Suppressor macrophage treated with lipopolysaccharide for 1 hour (primary cell): ENCODE data around the gene SMG9.

Experiments
- DNase-seq, 3 donors: peaks; one replicate each; pipeline ENCODE4 v3.0.0-alpha.2; 2020 to 2022

The SMG9 gene

GRCh38 chr19:43752287-43752875 lies 2.4 kb downstream of the SMG9 start:
- DNase-seq = no peak

GRCh38 chr19:43751466-43752220 lies 3.1 kb downstream of the SMG9 start:
- DNase-seq = peak; percentile 48 to 52 (median 49)

GRCh38 chr19:43749898-43750297 lies 4.9 kb downstream of the SMG9 start:
- DNase-seq = no peak

GRCh38 chr19:43749152-43749551 lies 5.6 kb downstream of the SMG9 start:
- DNase-seq = no peak

- no peak for DNase-seq
Observed at GRCh38 chr19:43748685-43749084, 6.1 kb downstream of the SMG9 start.

- no peak for DNase-seq
Observed at GRCh38 chr19:43748205-43748594, 6.6 kb downstream of the SMG9 start.

- peak in 1 of 3 donors; percentile 38 for DNase-seq
Observed at GRCh38 chr19:43747557-43748204, 7.1 kb downstream of the SMG9 start.

GRCh38 chr19:43743059-43743458 lies 11.7 kb downstream of the SMG9 start:
- DNase-seq = no peak

- DNase-seq = no peak
Observed at GRCh38 chr19:43741075-43741825, 13.5 kb downstream of the SMG9 start.

GRCh38 chr19:43739439-43740235 lies 15.1 kb downstream of the SMG9 start:
- DNase-seq = no peak

- DNase-seq = peak; percentile 44 to 68 (median 55)
Observed at GRCh38 chr19:43738780-43739211, 16.0 kb downstream of the SMG9 start.

- no peak for DNase-seq
Observed at GRCh38 chr19:43735957-43736356, 18.8 kb downstream of the SMG9 start.

- DNase-seq = no peak
Observed at GRCh38 chr19:43735013-43735412, 19.7 kb downstream of the SMG9 start.

GRCh38 chr19:43731846-43732245 lies 22.9 kb downstream of the SMG9 start:
- no peak for DNase-seq

GRCh38 chr19:43731346-43731745 lies 23.4 kb downstream of the SMG9 start:
- DNase-seq = no peak

GRCh38 chr19:43729919-43730318 lies 24.8 kb downstream of the SMG9 start:
- DNase-seq = no peak

GRCh38 chr19:43727593-43727853 lies 27.2 kb downstream of the SMG9 start:
- DNase-seq = no peak

GRCh38 chr19:43726736-43727592 lies 27.8 kb downstream of the SMG9 start:
- peak in 2 of 3 donors; percentile 29 to 33 for DNase-seq

GRCh38 chr19:43725468-43725867 lies 29.3 kb downstream of the SMG9 start:
- peak; percentile 49 to 66 (median 63) for DNase-seq

- DNase-seq = no peak
Observed at GRCh38 chr19:43724896-43725295, 29.9 kb downstream of the SMG9 start.

- DNase-seq = peak; percentile 56 to 63 (median 62)
Observed at GRCh38 chr19:43723588-43723987, 31.2 kb downstream of the SMG9 start.
